Stimulated activated naive CD8-positive, alpha-beta T cell treated with anti-CD3 and anti-CD28 coated beads, Interleukin-15, amount 100 ng/mL, for 72 hours (primary cell): ENCODE measurements around the gene PNMA6F.
"Not testable (repeated sequence)": the region's sequence is repeated elsewhere in the genome, so short reads cannot be mapped to it uniquely, and the experiment has no call there.

Experiments
- ATAC-seq: fragments of 150-1000 bp; cut with Tn5 transposase; 2 replicates; pipeline ENCODE4 v1.10.0; 2021; ENCODE audit warnings: mild to moderate bottlenecking, moderate library complexity
- DNase-seq, 2 donors: peaks; one replicate each; pipeline ENCODE4 v3.0.0; 2021 to 2022
- H3K27ac Mint-ChIP-seq, 2 donors: one replicate each; pipeline ENCODE4 v1.8.0; 2022; ENCODE audit warnings: mild to moderate bottlenecking in 2 of 2, mixed read lengths in 2 of 2, moderate library complexity in 2 of 2
- H3K27me3 Mint-ChIP-seq: one replicate; pipeline ENCODE4 v1.8.0; 2022; ENCODE audit warnings: mixed read lengths
- H3K4me1 Mint-ChIP-seq: one replicate; pipeline ENCODE4 v1.8.0; 2022; ENCODE audit warnings: mild to moderate bottlenecking, mixed read lengths
- H3K4me3 Mint-ChIP-seq, 2 donors: one replicate each; pipeline ENCODE4 v1.8.0; 2022; ENCODE audit warnings: mild to moderate bottlenecking in 2 of 2, mixed read lengths in 2 of 2, moderate library complexity in 1 of 2
- H3K9me3 Mint-ChIP-seq, 2 donors: one replicate each; pipeline ENCODE4 v1.8.0; 2022; ENCODE audit warnings: mixed read lengths in 2 of 2

PNMA6F gene

GRCh38 chrX:153342762-153343558 lies 21.4 kb upstream of the PNMA6F start:
- H3K4me3 Mint-ChIP-seq = peak overlapping the region; percentile 73 to 77
- DNase-seq (no peak), ATAC-seq (peak; percentile 74)
- peaks cover 81% of the 10 kb centered on the region for H3K4me1 Mint-ChIP-seq
- peaks cover 0 to 12% of the 10 kb centered on the region in 2 donors for H3K9me3 Mint-ChIP-seq
- no peaks in the 10 kb centered on the region for H3K27me3 Mint-ChIP-seq
- H3K27ac Mint-ChIP-seq = peak overlapping the region; percentile 92 to 93

GRCh38 chrX:153340111-153340510 lies 18.5 kb upstream of the PNMA6F start:
- ATAC-seq (no peak), DNase-seq (no peak)
- H3K9me3 Mint-ChIP-seq = peaks cover 0 to 12% of the 10 kb centered on the region in 2 donors
- H3K4me1 Mint-ChIP-seq = peaks cover 97% of the 10 kb centered on the region
- no peaks in the 10 kb centered on the region for H3K27me3 Mint-ChIP-seq
- no peak overlapping the region for H3K4me3 Mint-ChIP-seq
- peak overlapping the region in 1 of 2 donors; percentile 19 for H3K27ac Mint-ChIP-seq

GRCh38 chrX:153339662-153340061 lies 18.1 kb upstream of the PNMA6F start:
- no peak for DNase-seq
- no peak for ATAC-seq
- Mint-ChIP-seq H3K4me1 (peaks cover 93% of the 10 kb centered on the region), H3K4me3 (no peak overlapping the region), H3K9me3 (peaks cover 0 to 12% of the 10 kb centered on the region in 2 donors), H3K27me3 (no peaks in the 10 kb centered on the region), H3K27ac (peak overlapping the region in 1 of 2 donors; percentile 19)

- H3K4me1 Mint-ChIP-seq = peaks cover 86% of the 10 kb centered on the region
- no peak overlapping the region for H3K27ac Mint-ChIP-seq
- H3K27me3 Mint-ChIP-seq = no peaks in the 10 kb centered on the region
- no peak for ATAC-seq
- peaks cover 0 to 12% of the 10 kb centered on the region in 2 donors for H3K9me3 Mint-ChIP-seq
- H3K4me3 Mint-ChIP-seq = peak overlapping the region; percentile 6 to 8
- DNase-seq = no peak
Measured at GRCh38 chrX:153338836-153339235, 17.3 kb upstream of the PNMA6F start.

- Mint-ChIP-seq H3K27ac (no peak overlapping the region), H3K4me3 (peak overlapping the region; percentile 38 to 96), H3K9me3 (peaks cover 0 to 12% of the 10 kb centered on the region in 2 donors), H3K4me1 (peaks cover 72% of the 10 kb centered on the region), H3K27me3 (no peaks in the 10 kb centered on the region)
- DNase-seq = no peak
- ATAC-seq = no peak
Measured at GRCh38 chrX:153336988-153337387, 15.4 kb upstream of the PNMA6F start.

GRCh38 chrX:153336121-153336894 lies 14.7 kb upstream of the PNMA6F start:
- no peaks in the 10 kb centered on the region for H3K27me3 Mint-ChIP-seq
- DNase-seq = no peak
- peak; percentile 14 for ATAC-seq
- peak overlapping the region; percentile 72 to 80 for H3K27ac Mint-ChIP-seq
- H3K9me3 Mint-ChIP-seq = peaks cover 0 to 5% of the 10 kb centered on the region in 2 donors
- H3K4me3 Mint-ChIP-seq = peak overlapping the region; percentile 93 to 96
- H3K4me1 Mint-ChIP-seq = peaks cover 65% of the 10 kb centered on the region

- DNase-seq (no peak), ATAC-seq (no peak)
- Mint-ChIP-seq H3K27ac (peak overlapping the region; percentile 90 to 93), H3K9me3 (no peaks in the 10 kb centered on the region), H3K4me1 (peaks cover 50% of the 10 kb centered on the region), H3K4me3 (peak overlapping the region; percentile 93 to 96), H3K27me3 (no peaks in the 10 kb centered on the region)
Measured at GRCh38 chrX:153334654-153335295, 13.2 kb upstream of the PNMA6F start.

- peak; percentile 96 for ATAC-seq
- DNase-seq = peak; percentile 82 to 86
- Mint-ChIP-seq H3K4me3 (peak within 1 kb of the TSS; percentile 93 to 96), H3K4me1 (peaks cover 42% of the 10 kb centered on the region), H3K27ac (peak within 1 kb of the TSS; percentile 90 to 93), H3K27me3 (no peaks in the 10 kb centered on the region), H3K9me3 (no peaks in the 10 kb centered on the region)
Measured at GRCh38 chrX:153333821-153334653, 12.5 kb upstream of the PNMA6F start, which contains the start of gene ZNF275. ZNF275 (plus strand) TSS chrX:153334153; CDS start chrX:153336680, 2,527 bp downstream.

GRCh38 chrX:153333266-153333665 lies 11.7 kb upstream of the PNMA6F start:
- DNase-seq (no peak), ATAC-seq (no peak)
- peak overlapping the region; percentile 93 to 96 for H3K4me3 Mint-ChIP-seq
- H3K27ac Mint-ChIP-seq = no peak overlapping the region
- no peaks in the 10 kb centered on the region for H3K27me3 Mint-ChIP-seq
- H3K4me1 Mint-ChIP-seq = peaks cover 35% of the 10 kb centered on the region
- H3K9me3 Mint-ChIP-seq = no peaks in the 10 kb centered on the region

GRCh38 chrX:153327561-153327960 lies 6.0 kb upstream of the PNMA6F start:
- H3K27me3 Mint-ChIP-seq = no peaks in the 10 kb centered on the region
- H3K4me1 Mint-ChIP-seq = peaks cover 6% of the 10 kb centered on the region
- H3K4me3 Mint-ChIP-seq = no peak overlapping the region
- DNase-seq (no peak), ATAC-seq (no peak)
- no peaks in the 10 kb centered on the region for H3K9me3 Mint-ChIP-seq
- H3K27ac Mint-ChIP-seq = no peak overlapping the region

GRCh38 chrX:153320555-153321184 lies 897 bp downstream of the PNMA6F start:
- Mint-ChIP-seq H3K27me3 (no peaks in the 10 kb centered on the region), H3K9me3 (no peaks in the 10 kb centered on the region), H3K4me1 (peaks cover 6% of the 10 kb centered on the region), H3K4me3 (no peak overlapping the region), H3K27ac (no peak overlapping the region)
- ATAC-seq (no peak), DNase-seq (no peak)

GRCh38 chrX:153320047-153320443 lies 1.5 kb downstream of the PNMA6F start:
- not testable (repeated sequence) for H3K9me3 Mint-ChIP-seq, H3K4me1 Mint-ChIP-seq, DNase-seq, H3K27ac Mint-ChIP-seq, ATAC-seq, H3K4me3 Mint-ChIP-seq, H3K27me3 Mint-ChIP-seq

- no peak overlapping the region for H3K4me3 Mint-ChIP-seq
Measured at GRCh38 chrX:153319295-153320046, 2.1 kb downstream of the PNMA6F start.

GRCh38 chrX:153318811-153319210 lies 2.8 kb downstream of the PNMA6F start:
- DNase-seq (no peak), ATAC-seq (peak; percentile 30)
- Mint-ChIP-seq H3K27ac (no peak overlapping the region), H3K27me3 (no peaks in the 10 kb centered on the region), H3K4me3 (no peak overlapping the region), H3K4me1 (peaks cover 2% of the 10 kb centered on the region), H3K9me3 (no peaks in the 10 kb centered on the region)

More at GRCh38 chrX:153319295-153320046, 2.1 kb downstream of the PNMA6F start:
- Mint-ChIP-seq H3K27ac (peak overlapping the region in 1 of 2 donors; percentile 78), H3K4me1 (peaks cover 6% of the 10 kb centered on the region), H3K9me3 (no peaks in the 10 kb centered on the region), H3K27me3 (no peaks in the 10 kb centered on the region)
- ATAC-seq = no peak
- no peak for DNase-seq
